IMR-90 (cell line): ENCODE measurements around the gene ZNF280B. TPM values are rescaled to one million over a fixed set of nuclear protein-coding genes. Genes with fewer than 3 reads are reported as not detected.

Experiments
- ATAC-seq: fragments of 200-7000 bp; cut with Tn5 transposase; 2 replicates; pipeline ENCODE4 v1.9.1; 2020; ENCODE audit warnings: low read depth, mild to moderate bottlenecking, moderate library complexity
- BruUV-seq: library from RNA; stranded (reverse); fragments of 400-500 nt; replicated peaks from 2 replicates; lab custom pipeline; 2021; lab: Mats Ljungman, UMichigan
- CTCF ChIA-PET: fragments of 300-600 bp; formaldehyde crosslinking; extraction: SDS; loops from one replicate; lab custom pipeline; 2021; ENCODE audit warnings: antibody characterized with exemption; lab: Yijun Ruan, JAX
- POLR2A ChIA-PET: fragments of 300-600 bp; sonication (Branson Sonifier 250); formaldehyde crosslinking; loops from one replicate; lab custom pipeline; 2022; ENCODE audit warnings: antibody characterized with exemption; ENCODE audit not compliant: unreplicated experiment; lab: Charles Lee
- DNase-seq: peaks from one replicate; pipeline ENCODE4 v3.0.0; 2013
- H2AFZ ChIP-seq: replicated peaks from 2 replicates; pipeline ENCODE3; 2013; ENCODE audit warnings: low read length, mild to moderate bottlenecking; ENCODE audit not compliant: poor library complexity
- H2AK5ac ChIP-seq: 2 replicates; pipeline ENCODE4 v1.6.1; 2013; ENCODE audit warnings: low read depth, low read length, inconsistent platforms
- H2AK9ac ChIP-seq: replicated peaks from 2 replicates; pipeline ENCODE3; 2013; ENCODE audit warnings: mild to moderate bottlenecking, low read depth, low read length, moderate library complexity; ENCODE audit not compliant: poor library complexity
- H2BK120ac ChIP-seq: 2 replicates; pipeline ENCODE4 v1.6.1; 2013; ENCODE audit warnings: low read depth, low read length, inconsistent platforms
- H2BK15ac ChIP-seq: 3 replicates; pipeline ENCODE4 v1.6.1; 2013; ENCODE audit warnings: low read depth, low read length, inconsistent platforms
- H2BK20ac ChIP-seq: 2 replicates; pipeline ENCODE4 v1.6.1; 2013; ENCODE audit warnings: low read depth, mild to moderate bottlenecking, inconsistent platforms, low read length, moderate library complexity
- H2BK5ac ChIP-seq: 2 replicates; pipeline ENCODE4 v1.6.1; 2013; ENCODE audit warnings: mild to moderate bottlenecking, low read depth, low read length, inconsistent platforms; ENCODE audit not compliant: poor library complexity, severe bottlenecking
- H3K14ac ChIP-seq: replicated peaks from 2 replicates; pipeline ENCODE4 v1.6.1; 2013; ENCODE audit warnings: low read depth, low read length, inconsistent platforms
- H3K18ac ChIP-seq: 2 replicates; pipeline ENCODE4 v1.6.1; 2013; ENCODE audit warnings: low read depth, low read length, control low read depth
- H3K23ac ChIP-seq: 2 replicates; pipeline ENCODE4 v1.6.1; 2013; ENCODE audit warnings: low read depth, low read length, inconsistent platforms
- H3K27ac ChIP-seq: 2 replicates; pipeline ENCODE4 v1.5.1; 2013; ENCODE audit warnings: mild to moderate bottlenecking, control low read depth, low read length; ENCODE audit not compliant: insufficient read depth
- H3K27me3 ChIP-seq: 2 replicates; pipeline ENCODE4 v1.6.1; 2013; ENCODE audit warnings: low read length; ENCODE audit not compliant: control insufficient read depth, insufficient read depth
- H3K36me3 ChIP-seq: 2 replicates; pipeline ENCODE4 v1.6.1; 2013; ENCODE audit warnings: low read length, mixed read lengths; ENCODE audit not compliant: control insufficient read depth, insufficient read depth
- H3K4ac ChIP-seq: 2 replicates; pipeline ENCODE4 v1.6.1; 2013; ENCODE audit warnings: low read depth, low read length, inconsistent platforms
- H3K4me1 ChIP-seq: 2 replicates; pipeline ENCODE4 v1.6.1; 2013; ENCODE audit warnings: low read length, mixed read lengths; ENCODE audit not compliant: control insufficient read depth, insufficient read depth
- H3K4me2 ChIP-seq: 2 replicates; pipeline ENCODE4 v1.6.1; 2013; ENCODE audit warnings: low read depth, mild to moderate bottlenecking, control low read depth, low read length, moderate library complexity
- H3K4me3 ChIP-seq: 2 replicates; pipeline ENCODE4 v1.5.1; 2013; ENCODE audit warnings: low read depth, mild to moderate bottlenecking, control low read depth, low read length, moderate library complexity; ENCODE audit not compliant: insufficient read depth
- H3K56ac ChIP-seq: 2 replicates; pipeline ENCODE4 v1.6.1; 2013; ENCODE audit warnings: low read length, inconsistent platforms; ENCODE audit not compliant: insufficient read depth; ENCODE audit errors: extremely low read depth
- H3K79me1 ChIP-seq, 2 experiments: 2 replicates each; pipeline ENCODE4 v1.6.1; 2013; ENCODE audit warnings: low read length in 2 of 2, inconsistent platforms in 1 of 2, low read depth in 1 of 2
- H3K9ac ChIP-seq: 2 replicates; pipeline ENCODE4 v1.6.1; 2013; ENCODE audit warnings: low read depth, low read length, control low read depth
- H3K9me1 ChIP-seq: 2 replicates; pipeline ENCODE4 v1.6.1; 2013; ENCODE audit warnings: low read length, inconsistent platforms; ENCODE audit not compliant: insufficient read depth
- H3K9me3 ChIP-seq: 2 replicates; pipeline ENCODE4 v1.6.1; 2013; ENCODE audit warnings: low read length; ENCODE audit not compliant: control insufficient read depth, insufficient read depth
- H4K20me1 ChIP-seq: 2 replicates; pipeline ENCODE4 v1.6.1; 2013; ENCODE audit warnings: low read length, inconsistent platforms; ENCODE audit not compliant: insufficient read depth
- H4K5ac ChIP-seq: 2 replicates; pipeline ENCODE4 v1.6.1; 2013; ENCODE audit warnings: mild to moderate bottlenecking, low read depth, low read length, control low read depth
- H4K8ac ChIP-seq, 2 experiments: 2 replicates each; pipeline ENCODE4 v1.6.1; 2013; ENCODE audit warnings: low read depth in 2 of 2, low read length in 2 of 2, control low read depth in 1 of 2, inconsistent platforms in 1 of 2
- H4K91ac ChIP-seq: 2 replicates; pipeline ENCODE4 v1.6.1; 2013; ENCODE audit warnings: low read depth, low read length, inconsistent platforms; ENCODE audit not compliant: insufficient read depth
- BHLHE40 ChIP-seq: fragments of 150-350 bp; IDR thresholded peaks from 2 replicates; pipeline ENCODE4 v1.6.1; 2016; ENCODE audit warnings: mild to moderate bottlenecking, low read depth, low read length
- CEBPB ChIP-seq: IDR thresholded peaks from 2 replicates; pipeline ENCODE4 v1.6.1; 2012; ENCODE audit warnings: low read depth, low read length, improper control_type of control experiment
- MAFK ChIP-seq: IDR thresholded peaks from 2 replicates; pipeline ENCODE4 v1.6.1; 2012; ENCODE audit warnings: low read depth, low read length, improper control_type of control experiment
- MXI1 ChIP-seq: IDR thresholded peaks from 2 replicates; pipeline ENCODE4 v1.6.1; 2012; ENCODE audit warnings: low read depth, mild to moderate bottlenecking, low read length, moderate library complexity, borderline replicate concordance
- NFE2L2 ChIP-seq: fragments of 150-350 bp; IDR thresholded peaks from 2 replicates; pipeline ENCODE4 v1.6.1; 2016; ENCODE audit warnings: low read depth, mild to moderate bottlenecking, low read length
- POLR2A ChIP-seq: IDR thresholded peaks from 2 replicates; pipeline ENCODE4 v1.6.1; 2012; ENCODE audit warnings: mild to moderate bottlenecking, low read depth, low read length
- RAD21 ChIP-seq: IDR thresholded peaks from 2 replicates; pipeline ENCODE4 v1.6.1; 2012; ENCODE audit warnings: low read length, improper control_type of control experiment
- RCOR1 ChIP-seq: IDR thresholded peaks from 2 replicates; pipeline ENCODE4 v1.6.1; 2012; ENCODE audit warnings: mild to moderate bottlenecking, low read length, improper control_type of control experiment; ENCODE audit not compliant: insufficient replicate concordance
- SMC3 ChIP-seq: fragments of 150-350 bp; IDR thresholded peaks from 2 replicates; pipeline ENCODE4 v1.6.1; 2016; ENCODE audit warnings: low read depth, mild to moderate bottlenecking, antibody characterized with exemption, low read length, moderate library complexity
- WGBS, 2 experiments: methylation state at CpG; one replicate each; pipeline versions ENCODE4 v1.1.5 to v1.1.7; 2013; ENCODE audit warnings: missing lambda C conversion rate in 2 of 2; ENCODE audit not compliant: insufficient read length in 1 of 2; ENCODE audit errors: extremely low coverage in 2 of 2; 5-methylcytosine and 5-hydroxymethylcytosine counted together
- dilution Hi-C: fragments of 300-500 bp; cut with HindIII; formaldehyde crosslinking; loops from one replicate; pipeline ENCODE4 v1.14.3; 2018; ENCODE audit warnings: low sequenced_read_pairs; ENCODE audit not compliant: unreplicated experiment
- in situ Hi-C: fragments of 300-500 bp; cut with MboI; formaldehyde crosslinking; loops from 3 replicates; pipeline ENCODE4 v1.14.3; 2019; ENCODE audit warnings: low sequenced_read_pairs, inconsistent platforms, mixed read lengths
- intact Hi-C: fragments of 100-400 bp; cut with micrococcal nuclease; formaldehyde crosslinking; loops from 2 replicates; pipeline ENCODE4 v1.10.0; 2022
- polyA plus RNA-seq, 3 experiments: library from polyadenylated mRNA; depleted of rRNA; stranded (reverse); fragments of >200 nt; gene quantifications; 2 replicates each; pipeline ENCODE4 v1.2.3, GENCODE V29; 2012; ENCODE audit warnings: low replicate concordance in 1 of 3
- total RNA-seq: library from RNA; depleted of rRNA; stranded (reverse); fragments of >200 nt; gene quantifications from 2 replicates; pipeline ENCODE4 v1.2.3, GENCODE V29; 2012
- TF ChIP-seq, protein P1 (sequence below): fragments of 150-350 bp; IDR thresholded peaks from 2 replicates; pipeline ENCODE4 v1.6.1; 2016; ENCODE audit warnings: low read depth, mild to moderate bottlenecking, low read length, moderate library complexity, borderline replicate concordance
- TF ChIP-seq, protein P2 (sequence below): conservative IDR thresholded peaks from 2 replicates; pipeline ENCODE4 v1.5.1; 2012; ENCODE audit warnings: mild to moderate bottlenecking, low read depth, low read length, improper control_type of control experiment
- TF ChIP-seq, protein P3 (sequence below): fragments of 150-350 bp; IDR thresholded peaks from 2 replicates; pipeline ENCODE4 v1.6.1; 2017; ENCODE audit warnings: mild to moderate bottlenecking, antibody characterized with exemption, low read length, low read depth

Gene ZNF280B
- total and polyA plus RNA-seq, 2 of the 4 experiments (the other 2 are of a cell fraction) = 0.65 to 1.4 TPM

DNA sequence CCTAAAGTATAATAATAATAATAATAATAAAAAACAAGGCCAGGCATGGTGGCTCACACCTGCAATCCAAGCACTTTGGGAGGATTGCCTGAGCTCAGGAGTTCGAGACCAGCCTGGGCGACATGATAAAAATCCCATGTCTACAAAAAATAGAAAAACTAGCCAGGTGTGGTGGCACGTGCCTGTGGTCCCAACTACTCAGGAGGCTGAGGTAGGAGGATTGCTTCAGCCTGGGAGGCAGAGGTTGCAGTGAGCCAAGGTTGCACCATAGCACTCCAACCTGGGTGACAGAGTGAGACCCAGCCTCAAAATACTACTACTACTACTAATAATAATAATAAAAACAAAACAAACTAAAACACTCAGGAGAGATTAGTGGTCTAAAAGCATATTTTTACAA lies 27.1 kb upstream of the ZNF280B start:
- no peaks in the 10 kb centered on the region for H3K4me1 ChIP-seq
- H3K14ac ChIP-seq = no peak overlapping the region
- H3K9me3 ChIP-seq = no peaks in the 10 kb centered on the region
- CTCF ChIA-PET = no interaction called here
- H4K5ac ChIP-seq = no peak overlapping the region
- no peak overlapping the region for H2BK5ac ChIP-seq
- POLR2A ChIA-PET = no interaction called here
- no peak overlapping the region for H3K56ac ChIP-seq
- H4K20me1 ChIP-seq = no peaks in the 10 kb centered on the region
- WGBS, 2 experiments = no CpG with 5 or more reads among the region's 3 CpGs
- no peak overlapping the region for H3K27ac ChIP-seq
- H2AK9ac ChIP-seq = no peak overlapping the region
- no peaks in the 10 kb centered on the region for H3K9me1 ChIP-seq
- H3K4me2 ChIP-seq = no peak overlapping the region
- no peak overlapping the region for H2AFZ ChIP-seq
- no peak overlapping the region for H3K4ac ChIP-seq
- H3K9ac ChIP-seq = no peak overlapping the region
- no peaks in the 10 kb centered on the region for H3K36me3 ChIP-seq
- TF ChIP-seq SMC3 = no peak
- no peak for TF ChIP-seq CEBPB
- TF ChIP-seq, protein P1, sequence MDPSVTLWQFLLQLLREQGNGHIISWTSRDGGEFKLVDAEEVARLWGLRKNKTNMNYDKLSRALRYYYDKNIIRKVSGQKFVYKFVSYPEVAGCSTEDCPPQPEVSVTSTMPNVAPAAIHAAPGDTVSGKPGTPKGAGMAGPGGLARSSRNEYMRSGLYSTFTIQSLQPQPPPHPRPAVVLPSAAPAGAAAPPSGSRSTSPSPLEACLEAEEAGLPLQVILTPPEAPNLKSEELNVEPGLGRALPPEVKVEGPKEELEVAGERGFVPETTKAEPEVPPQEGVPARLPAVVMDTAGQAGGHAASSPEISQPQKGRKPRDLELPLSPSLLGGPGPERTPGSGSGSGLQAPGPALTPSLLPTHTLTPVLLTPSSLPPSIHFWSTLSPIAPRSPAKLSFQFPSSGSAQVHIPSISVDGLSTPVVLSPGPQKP = no peak
- TF ChIP-seq, protein P2, sequence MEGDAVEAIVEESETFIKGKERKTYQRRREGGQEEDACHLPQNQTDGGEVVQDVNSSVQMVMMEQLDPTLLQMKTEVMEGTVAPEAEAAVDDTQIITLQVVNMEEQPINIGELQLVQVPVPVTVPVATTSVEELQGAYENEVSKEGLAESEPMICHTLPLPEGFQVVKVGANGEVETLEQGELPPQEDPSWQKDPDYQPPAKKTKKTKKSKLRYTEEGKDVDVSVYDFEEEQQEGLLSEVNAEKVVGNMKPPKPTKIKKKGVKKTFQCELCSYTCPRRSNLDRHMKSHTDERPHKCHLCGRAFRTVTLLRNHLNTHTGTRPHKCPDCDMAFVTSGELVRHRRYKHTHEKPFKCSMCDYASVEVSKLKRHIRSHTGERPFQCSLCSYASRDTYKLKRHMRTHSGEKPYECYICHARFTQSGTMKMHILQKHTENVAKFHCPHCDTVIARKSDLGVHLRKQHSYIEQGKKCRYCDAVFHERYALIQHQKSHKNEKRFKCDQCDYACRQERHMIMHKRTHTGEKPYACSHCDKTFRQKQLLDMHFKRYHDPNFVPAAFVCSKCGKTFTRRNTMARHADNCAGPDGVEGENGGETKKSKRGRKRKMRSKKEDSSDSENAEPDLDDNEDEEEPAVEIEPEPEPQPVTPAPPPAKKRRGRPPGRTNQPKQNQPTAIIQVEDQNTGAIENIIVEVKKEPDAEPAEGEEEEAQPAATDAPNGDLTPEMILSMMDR = no peak
- TF ChIP-seq BHLHE40 = no peak
- no peak for TF ChIP-seq MAFK
- no peak for TF ChIP-seq POLR2A
- no peak for TF ChIP-seq MXI1
- TF ChIP-seq RCOR1 = no peak
- TF ChIP-seq, protein P3, sequence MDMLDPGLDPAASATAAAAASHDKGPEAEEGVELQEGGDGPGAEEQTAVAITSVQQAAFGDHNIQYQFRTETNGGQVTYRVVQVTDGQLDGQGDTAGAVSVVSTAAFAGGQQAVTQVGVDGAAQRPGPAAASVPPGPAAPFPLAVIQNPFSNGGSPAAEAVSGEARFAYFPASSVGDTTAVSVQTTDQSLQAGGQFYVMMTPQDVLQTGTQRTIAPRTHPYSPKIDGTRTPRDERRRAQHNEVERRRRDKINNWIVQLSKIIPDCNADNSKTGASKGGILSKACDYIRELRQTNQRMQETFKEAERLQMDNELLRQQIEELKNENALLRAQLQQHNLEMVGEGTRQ = no peak
- TF ChIP-seq RAD21 = no peak
- TF ChIP-seq NFE2L2 = no peak
- no peak overlapping the region for H4K8ac ChIP-seq
- H2BK15ac ChIP-seq = no peak overlapping the region
- intact Hi-C loops (no loop called here), dilution Hi-C loops (no loop called here), in situ Hi-C loops (no loop called here)
- DNase-seq = no peak
- no peak overlapping the region for H3K18ac ChIP-seq
- no peak overlapping the region for H3K4me3 ChIP-seq
- H4K91ac ChIP-seq = no peak overlapping the region
- H3K27me3 ChIP-seq = no peaks in the 10 kb centered on the region
- ATAC-seq = no peak
- no TSS peak for BruUV-seq
- H2AK5ac ChIP-seq = no peak overlapping the region
- H2BK120ac ChIP-seq = no peak overlapping the region
- no peak overlapping the region for H2BK20ac ChIP-seq
- H3K23ac ChIP-seq = no peak overlapping the region
- no peaks in the 10 kb centered on the region for H3K79me1 ChIP-seq
